DND-41 (cell line): ENCODE data around the gene SCTR.

ENCODE experiments used
- ATAC-seq: fragments of 200-7000 bp; cut with Tn5 transposase; 3 replicates; pipeline ENCODE4 v1.9.1; 2021; ENCODE audit warnings: low read depth; ENCODE audit not compliant: insufficient read depth
- DNase-seq: peaks from one replicate; pipeline ENCODE4 v3.0.0-alpha.2; 2020
- H2AFZ ChIP-seq: 2 replicates; pipeline ENCODE4 v1.6.0; 2012; ENCODE audit warnings: low read depth, low read length
- H3K27ac ChIP-seq: 2 replicates; pipeline ENCODE4 v1.5.1; 2012; ENCODE audit warnings: low read length, inconsistent platforms
- H3K27me3 ChIP-seq: fragments of 200-600 bp; sonication (generic); 2 replicates; pipeline ENCODE4 v1.6.0; 2012; ENCODE audit warnings: low read length, mild to moderate bottlenecking, inconsistent platforms; ENCODE audit not compliant: insufficient read depth, poor library complexity
- H3K36me3 ChIP-seq: 2 replicates; pipeline ENCODE4 v1.5.1; 2012; ENCODE audit warnings: low read length, inconsistent platforms; ENCODE audit not compliant: insufficient read depth
- H3K4me1 ChIP-seq: 2 replicates; pipeline ENCODE4 v1.5.1; 2012; ENCODE audit warnings: mild to moderate bottlenecking, low read length; ENCODE audit not compliant: insufficient read depth
- H3K4me2 ChIP-seq: 2 replicates; pipeline ENCODE4 v1.6.0; 2012; ENCODE audit warnings: mild to moderate bottlenecking, moderate library complexity, low read length, inconsistent platforms; ENCODE audit not compliant: insufficient read depth
- H3K4me3 ChIP-seq, 2 experiments: fragments of 200-600 bp in 1 of 2; shearing (Covaris generic) in 1 of 2; 2 replicates each; pipeline ENCODE4 v1.5.1; 2012 to 2016; ENCODE audit warnings: inconsistent platforms in 2 of 2, low read length in 2 of 2, mild to moderate bottlenecking in 2 of 2, low read depth in 1 of 2, moderate library complexity in 1 of 2
- H3K79me2 ChIP-seq: 2 replicates; pipeline ENCODE4 v1.6.0; 2012; ENCODE audit warnings: low read length, inconsistent platforms; ENCODE audit not compliant: insufficient read depth
- H3K9ac ChIP-seq: 2 replicates; pipeline ENCODE4 v1.6.0; 2012; ENCODE audit warnings: low read depth, mild to moderate bottlenecking, inconsistent platforms, low read length, moderate library complexity
- H3K9me3 ChIP-seq: 2 replicates; pipeline ENCODE4 v1.5.1; 2012; ENCODE audit warnings: low read length, moderate library complexity, mild to moderate bottlenecking, inconsistent platforms; ENCODE audit not compliant: insufficient read depth, severe bottlenecking
- H4K20me1 ChIP-seq: 2 replicates; pipeline ENCODE4 v1.6.0; 2012; ENCODE audit warnings: low read length; ENCODE audit not compliant: insufficient read depth
- EZH2 ChIP-seq: IDR thresholded peaks from 3 replicates; pipeline ENCODE4 v1.6.1; 2012; ENCODE audit warnings: borderline replicate concordance, low read depth, mild to moderate bottlenecking, moderate library complexity, low read length, inconsistent platforms; ENCODE audit not compliant: severe bottlenecking
- TF ChIP-seq, protein P1 (sequence below): IDR thresholded peaks from 2 replicates; pipeline ENCODE4 v1.5.1; 2012; ENCODE audit warnings: borderline replicate concordance, low read length, moderate library complexity, mild to moderate bottlenecking; ENCODE audit not compliant: poor library complexity, severe bottlenecking; ENCODE audit errors: extremely low read depth

The SCTR gene

DNA sequence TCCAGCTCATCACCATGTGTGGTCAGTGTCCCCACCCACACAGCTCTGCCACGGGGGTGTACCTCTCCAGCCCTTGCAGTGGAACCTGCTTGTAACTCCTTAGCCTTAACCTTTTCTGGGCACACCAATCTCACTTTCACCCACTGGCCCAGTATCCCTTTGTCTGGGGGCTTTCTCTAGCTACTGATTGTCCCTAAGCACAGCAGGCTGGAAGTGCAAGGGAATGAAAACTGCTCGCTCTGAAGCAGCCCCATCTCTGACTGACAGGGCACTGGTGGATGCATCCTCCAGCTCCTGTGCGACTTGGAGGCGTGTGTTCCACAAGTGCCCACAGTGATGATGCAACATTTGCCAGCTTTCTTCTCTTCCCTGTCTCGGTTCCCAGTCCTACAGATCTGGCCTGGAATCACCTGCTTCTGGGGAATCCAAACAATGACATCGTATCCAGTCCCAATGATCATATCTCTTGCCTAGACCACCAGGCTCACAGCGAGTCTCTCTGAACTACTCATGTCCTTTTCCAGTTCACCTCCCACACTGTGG lies 33.6 kb downstream of the SCTR start:
- ATAC-seq = no peak
- H3K27me3 ChIP-seq = no peaks in the 10 kb centered on the region
- DNase-seq = no peak

DNA sequence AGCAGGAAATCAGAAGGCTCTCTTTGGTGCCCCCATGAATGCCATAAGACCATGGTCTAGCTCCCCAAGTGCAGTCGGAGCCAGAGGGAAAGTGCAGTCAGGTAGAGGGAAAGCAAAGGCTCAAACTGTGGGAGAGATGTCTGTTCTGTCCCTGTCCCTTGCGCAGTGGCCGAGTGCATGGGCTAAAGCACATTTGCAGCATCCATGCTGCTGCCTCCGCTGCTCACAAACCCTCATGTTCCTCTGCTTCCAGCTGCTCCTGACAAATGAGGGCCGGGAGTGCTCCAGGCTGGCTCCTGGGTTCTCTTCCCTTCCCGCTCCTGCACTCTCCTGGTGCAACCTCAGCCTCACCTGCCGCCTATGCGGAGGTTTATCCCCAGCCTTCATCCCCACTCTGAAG lies 34.2 kb downstream of the SCTR start:
- H3K4me3 ChIP-seq = no peak overlapping the region
- H3K4me2 ChIP-seq = no peak overlapping the region
- TF ChIP-seq, protein P1, sequence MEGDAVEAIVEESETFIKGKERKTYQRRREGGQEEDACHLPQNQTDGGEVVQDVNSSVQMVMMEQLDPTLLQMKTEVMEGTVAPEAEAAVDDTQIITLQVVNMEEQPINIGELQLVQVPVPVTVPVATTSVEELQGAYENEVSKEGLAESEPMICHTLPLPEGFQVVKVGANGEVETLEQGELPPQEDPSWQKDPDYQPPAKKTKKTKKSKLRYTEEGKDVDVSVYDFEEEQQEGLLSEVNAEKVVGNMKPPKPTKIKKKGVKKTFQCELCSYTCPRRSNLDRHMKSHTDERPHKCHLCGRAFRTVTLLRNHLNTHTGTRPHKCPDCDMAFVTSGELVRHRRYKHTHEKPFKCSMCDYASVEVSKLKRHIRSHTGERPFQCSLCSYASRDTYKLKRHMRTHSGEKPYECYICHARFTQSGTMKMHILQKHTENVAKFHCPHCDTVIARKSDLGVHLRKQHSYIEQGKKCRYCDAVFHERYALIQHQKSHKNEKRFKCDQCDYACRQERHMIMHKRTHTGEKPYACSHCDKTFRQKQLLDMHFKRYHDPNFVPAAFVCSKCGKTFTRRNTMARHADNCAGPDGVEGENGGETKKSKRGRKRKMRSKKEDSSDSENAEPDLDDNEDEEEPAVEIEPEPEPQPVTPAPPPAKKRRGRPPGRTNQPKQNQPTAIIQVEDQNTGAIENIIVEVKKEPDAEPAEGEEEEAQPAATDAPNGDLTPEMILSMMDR = no peak
- TF ChIP-seq EZH2 = no peak
- H3K9me3 ChIP-seq = no peaks in the 10 kb centered on the region
- no peaks in the 10 kb centered on the region for H3K36me3 ChIP-seq
- H2AFZ ChIP-seq = no peak overlapping the region
- DNase-seq (no peak), ATAC-seq (no peak)
- no peaks in the 10 kb centered on the region for H3K27me3 ChIP-seq
- no peak overlapping the region for H3K9ac ChIP-seq
- no peaks in the 10 kb centered on the region for H3K79me2 ChIP-seq
- H4K20me1 ChIP-seq = no peaks in the 10 kb centered on the region
- H3K4me1 ChIP-seq = no peaks in the 10 kb centered on the region
- H3K27ac ChIP-seq = no peak overlapping the region

More for the DNA sequence above, 33.6 kb downstream of the SCTR start:
- Histone ChIP-seq H2AFZ (no peak overlapping the region), H3K4me2 (no peak overlapping the region), H4K20me1 (no peaks in the 10 kb centered on the region), H3K9ac (no peak overlapping the region), H3K79me2 (no peaks in the 10 kb centered on the region), H3K36me3 (no peaks in the 10 kb centered on the region), H3K4me3 (no peak overlapping the region), H3K9me3 (no peaks in the 10 kb centered on the region), H3K27ac (no peak overlapping the region), H3K4me1 (no peaks in the 10 kb centered on the region)
- no peak for TF ChIP-seq EZH2
- TF ChIP-seq, protein P1 = no peak

DNA sequence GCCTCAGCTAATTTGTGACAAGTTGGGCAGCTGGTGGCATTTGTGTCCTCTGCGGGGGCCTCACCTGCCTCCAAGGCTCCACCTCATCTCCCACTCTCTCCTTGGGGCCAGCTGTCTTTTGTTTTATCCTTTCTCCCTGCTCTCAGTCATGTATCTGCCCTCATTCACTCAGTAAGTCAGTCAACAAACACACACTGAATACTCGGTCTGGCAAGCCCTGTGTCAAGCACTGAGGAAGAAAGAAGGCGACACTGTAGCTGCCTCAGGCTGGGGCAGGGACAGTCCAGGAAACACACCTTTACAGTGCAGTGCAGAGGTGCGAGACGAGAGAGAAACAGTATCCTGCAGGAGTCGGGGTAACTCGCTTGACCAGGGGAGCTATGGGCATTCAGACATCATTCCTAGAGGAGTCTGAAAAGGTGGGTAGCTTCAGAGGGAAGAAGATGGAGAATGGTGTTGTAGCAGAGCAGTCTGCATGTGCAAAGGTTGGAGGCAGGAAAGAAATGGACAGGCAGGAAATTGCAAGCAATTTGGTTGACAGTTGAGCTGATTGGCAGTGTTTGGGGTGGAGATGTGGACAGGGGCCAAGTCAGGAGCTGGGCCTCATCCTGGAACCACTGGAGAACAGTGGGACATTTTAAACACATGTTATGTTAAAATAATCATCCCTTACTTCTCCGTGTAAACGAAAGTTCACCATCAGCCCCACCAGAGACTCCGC lies 34.9 kb downstream of the SCTR start:
- DNase-seq = no peak
- Histone ChIP-seq H3K27ac (no peak overlapping the region), H3K4me1 (no peaks in the 10 kb centered on the region), H3K4me3 (no peak overlapping the region), H4K20me1 (no peaks in the 10 kb centered on the region), H3K9me3 (no peaks in the 10 kb centered on the region), H3K4me2 (no peak overlapping the region), H3K36me3 (no peaks in the 10 kb centered on the region), H3K9ac (no peak overlapping the region), H3K79me2 (no peaks in the 10 kb centered on the region), H2AFZ (no peak overlapping the region), H3K27me3 (no peaks in the 10 kb centered on the region)
- no peak for ATAC-seq
- no peak for TF ChIP-seq EZH2
- TF ChIP-seq, protein P1 = no peak
